GM18508 (cell line): ENCODE results near the gene SULT2A1.
"Not testable (repeated sequence)": the region's sequence is repeated elsewhere in the genome, so short reads cannot be mapped to it uniquely, and the experiment has no call there.

ENCODE experiments used
- ATAC-seq: cut with Tn5 transposase; IDR thresholded peaks from one replicate; pipeline ENCODE4 v1.9.1; 2021; ENCODE audit warnings: moderate number of reproducible peaks; ENCODE audit not compliant: insufficient read depth, unreplicated experiment

SULT2A1 gene

DNA sequence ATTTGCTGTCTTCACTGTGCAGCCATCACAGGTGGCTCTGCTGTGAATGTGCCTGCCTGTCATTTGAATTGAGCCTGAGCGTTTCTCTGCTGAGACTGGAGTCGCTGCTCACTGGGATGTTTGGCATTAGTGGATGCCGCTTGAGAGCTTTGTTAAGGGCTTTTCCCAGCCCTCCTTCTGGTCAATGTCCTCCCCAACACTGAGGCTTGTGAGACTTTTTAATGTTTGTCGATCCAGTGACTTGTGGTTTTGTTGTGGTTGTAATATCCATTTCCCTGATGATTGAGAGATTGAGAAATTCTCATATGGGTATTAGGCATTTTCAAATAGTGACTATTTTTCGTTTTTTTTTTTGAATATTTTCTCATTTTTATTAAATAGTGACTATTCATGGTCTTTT lies 24.5 kb downstream of the SULT2A1 start:
- ATAC-seq: no peak

DNA sequence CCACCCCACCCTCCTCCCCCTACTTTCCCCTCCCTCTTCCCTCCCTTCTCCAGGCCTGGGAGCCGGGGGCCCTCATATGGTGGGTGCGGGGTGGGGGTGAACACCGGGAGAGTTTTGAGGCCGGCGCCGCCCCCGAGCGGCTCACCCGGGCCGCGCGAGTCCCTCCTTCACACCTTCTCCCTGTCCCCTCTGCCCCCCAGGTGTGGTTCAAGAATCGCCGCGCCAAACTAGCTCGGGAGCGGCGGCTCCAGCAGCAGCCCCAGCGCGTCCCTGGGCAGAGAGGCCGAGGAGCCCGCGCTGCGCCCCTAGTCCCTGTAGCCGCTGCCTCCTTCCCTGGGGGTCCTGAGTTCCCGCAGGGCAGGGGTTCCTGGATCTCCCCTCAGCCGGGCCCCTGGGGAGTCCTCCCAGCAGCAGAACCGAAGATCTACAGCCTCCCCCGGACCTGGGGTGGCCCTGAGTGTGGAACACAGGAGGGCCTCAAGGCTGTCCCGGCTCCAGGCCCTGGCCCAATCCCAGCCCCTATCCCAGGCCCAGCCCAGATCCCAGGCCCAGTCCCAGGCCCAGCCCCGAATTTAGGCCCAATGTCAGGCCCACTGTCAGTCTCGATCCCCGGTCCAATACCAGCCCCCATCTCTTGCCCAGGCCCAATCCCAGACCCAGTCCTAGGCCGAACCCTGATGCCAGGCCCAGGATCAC lies 25.4 kb downstream of the SULT2A1 start:
- no peak for ATAC-seq

DNA sequence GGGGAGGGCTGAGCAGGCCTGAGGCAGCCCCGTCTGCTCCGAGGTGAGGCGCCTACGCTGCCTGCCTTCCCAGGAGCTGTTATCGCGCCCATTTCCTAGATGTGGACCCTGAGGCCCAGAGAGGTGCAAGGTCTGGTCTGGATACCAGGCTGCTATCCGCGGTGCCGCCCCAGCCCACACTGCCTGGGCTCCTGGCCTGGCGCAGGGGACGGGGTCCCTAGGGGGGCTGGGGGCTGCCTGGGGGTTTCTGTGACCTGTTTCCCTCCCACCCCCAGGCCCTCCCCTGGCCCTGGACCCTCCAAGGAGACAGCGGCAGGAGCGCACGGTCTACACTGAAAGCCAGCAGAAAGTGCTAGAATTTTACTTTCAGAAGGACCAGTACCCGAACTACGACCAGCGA lies 26.3 kb downstream of the SULT2A1 start:
- not testable (repeated sequence) for ATAC-seq

DNA sequence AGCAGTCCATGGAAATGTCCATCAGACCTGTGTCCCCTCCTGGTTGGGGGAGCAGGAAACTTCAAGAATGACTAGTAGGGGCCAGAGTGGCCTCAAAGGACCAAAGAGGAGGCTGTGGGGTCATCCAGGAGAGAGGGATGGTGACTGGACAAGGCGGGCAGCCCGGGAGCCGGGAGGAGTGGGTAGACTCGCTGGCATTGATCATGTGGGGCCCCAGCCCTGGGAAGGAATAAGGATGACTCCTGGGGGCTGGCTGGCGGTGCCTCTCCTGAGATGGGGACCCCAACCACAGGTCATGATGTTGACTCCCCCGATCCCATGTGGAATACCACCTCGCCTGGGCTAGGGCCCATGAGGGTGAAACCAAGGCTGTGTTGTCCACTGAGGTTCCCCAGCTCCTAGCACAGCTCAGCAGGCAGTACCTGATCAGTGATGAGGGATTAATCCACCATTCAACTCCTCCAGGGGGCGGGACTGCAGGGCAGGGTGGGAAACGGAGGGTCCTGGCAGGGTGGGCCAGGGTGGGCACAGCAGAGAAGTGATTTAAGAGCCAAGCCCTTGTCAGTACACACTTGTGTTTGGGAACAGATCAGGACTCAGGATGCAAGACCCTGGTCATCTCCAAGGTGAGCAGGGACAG lies 27.3 kb downstream of the SULT2A1 start, which contains the start of gene TPRX2:
Gene TPRX2 (plus strand): TSS at position 590 of the 640 bp plus-strand sequence. CDS start 12 bp downstream, at position 602.
- ATAC-seq: not testable (repeated sequence)

DNA sequence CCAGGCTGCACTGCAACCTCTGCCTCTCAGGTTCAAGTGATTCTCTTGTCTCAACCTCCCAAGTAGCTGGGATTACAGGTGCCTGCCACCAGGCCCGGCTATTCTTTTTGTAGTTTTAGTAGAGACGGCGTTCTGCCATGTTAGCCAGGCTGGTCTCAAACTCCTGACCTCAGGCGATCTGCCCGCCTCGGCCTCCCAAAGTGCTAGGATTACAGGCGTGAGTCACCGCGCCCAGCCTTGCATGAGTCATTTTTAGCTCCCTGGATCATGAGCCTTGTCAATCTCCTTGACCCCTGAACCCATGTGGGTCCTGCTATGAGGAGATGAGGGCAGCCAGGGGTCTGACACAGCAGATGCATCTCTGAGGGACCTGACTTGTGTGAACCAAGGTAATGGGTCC lies 27.9 kb downstream of the SULT2A1 start:
- not testable (repeated sequence) for ATAC-seq

DNA sequence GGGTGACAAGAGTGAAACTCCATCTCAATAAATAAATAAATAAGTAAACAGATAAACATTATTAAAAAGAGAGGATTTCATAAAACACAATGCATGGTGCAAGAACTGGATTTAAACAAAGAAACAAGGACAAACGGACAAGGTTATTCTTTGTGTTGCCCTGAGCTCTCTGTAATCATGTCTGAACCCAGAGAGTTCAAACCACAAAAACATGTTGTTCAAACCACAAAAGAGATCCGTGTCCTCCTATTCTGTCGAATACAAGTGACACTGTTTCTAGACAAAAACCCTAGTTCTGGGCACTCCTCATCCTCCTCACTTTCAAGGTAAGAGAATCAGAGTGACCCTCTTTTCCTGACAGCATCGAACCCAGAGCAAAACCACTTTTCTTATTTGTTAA lies 31.7 kb downstream of the SULT2A1 start:
- ATAC-seq: no peak

DNA sequence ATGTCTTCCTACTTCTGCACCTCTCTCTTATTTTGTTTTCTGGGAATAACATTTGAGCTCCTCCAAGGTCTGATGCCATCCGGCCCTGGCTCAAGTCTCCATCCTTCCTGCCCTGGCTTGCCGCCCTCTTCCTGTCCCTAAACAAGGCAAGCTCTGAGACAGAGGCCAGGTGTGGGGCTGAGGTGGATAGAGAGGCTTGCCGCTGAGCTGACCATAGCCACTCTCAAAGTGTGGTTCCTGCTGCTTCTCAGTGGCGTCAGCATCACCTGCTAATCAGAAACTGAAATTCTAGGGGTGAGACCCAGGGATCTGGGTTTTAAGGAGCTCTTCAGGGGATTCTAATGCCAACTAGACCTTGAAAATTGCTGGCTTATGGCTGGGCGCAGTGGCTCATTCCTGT lies 33.1 kb downstream of the SULT2A1 start:
- ATAC-seq: no peak

DNA sequence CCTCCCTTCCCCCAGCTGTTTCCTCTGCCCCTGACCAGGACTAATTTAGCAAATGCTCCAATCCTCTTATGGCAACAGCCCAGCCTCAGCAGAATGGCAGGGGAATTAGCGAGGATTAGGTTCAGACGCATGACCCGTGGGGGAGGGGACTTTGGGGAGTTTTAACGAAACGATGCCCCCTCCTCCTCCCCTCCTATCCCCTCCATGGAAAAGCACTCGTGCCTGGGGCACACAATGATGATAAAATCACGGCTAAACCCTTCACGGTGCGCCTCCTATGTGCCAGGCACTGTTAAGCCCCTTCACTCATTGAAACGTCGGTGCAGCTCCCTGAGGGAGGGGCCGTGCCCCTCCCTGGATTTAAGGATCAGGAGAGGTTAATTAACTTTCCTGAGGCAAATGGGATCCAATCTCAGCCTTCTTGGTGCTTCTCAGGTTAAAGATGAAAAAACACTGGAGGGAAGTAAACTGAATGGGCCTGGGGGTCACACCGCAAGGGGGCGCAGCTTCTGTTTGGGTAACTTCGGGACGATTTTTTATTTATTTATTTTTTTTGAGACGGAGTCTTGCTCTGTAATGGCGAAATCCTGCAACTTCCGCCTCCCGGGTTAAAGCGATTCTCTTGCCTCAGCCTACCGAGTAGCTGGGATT lies 37.2 kb downstream of the SULT2A1 start:
- ATAC-seq: no peak

DNA sequence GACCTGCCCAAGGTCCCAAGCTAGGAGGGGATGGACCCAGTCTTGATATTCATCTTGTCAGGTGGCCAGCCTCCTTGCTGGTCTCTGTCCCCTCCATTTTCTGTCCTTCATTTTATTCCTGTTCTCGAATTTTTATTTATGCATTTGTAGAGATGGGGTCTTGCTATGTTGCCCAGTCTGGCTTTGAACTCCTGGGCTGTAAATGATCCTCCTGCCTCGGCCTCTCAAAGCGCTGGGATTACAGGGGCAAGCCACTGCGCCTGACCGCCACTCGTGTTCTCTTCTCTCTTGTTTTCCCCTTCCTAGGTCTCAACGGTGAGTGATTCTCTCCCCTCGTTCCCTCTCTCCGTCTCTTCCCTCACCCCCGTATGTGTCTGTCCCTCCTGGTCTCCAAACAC lies 37.7 kb downstream of the SULT2A1 start:
- no peak for ATAC-seq

DNA sequence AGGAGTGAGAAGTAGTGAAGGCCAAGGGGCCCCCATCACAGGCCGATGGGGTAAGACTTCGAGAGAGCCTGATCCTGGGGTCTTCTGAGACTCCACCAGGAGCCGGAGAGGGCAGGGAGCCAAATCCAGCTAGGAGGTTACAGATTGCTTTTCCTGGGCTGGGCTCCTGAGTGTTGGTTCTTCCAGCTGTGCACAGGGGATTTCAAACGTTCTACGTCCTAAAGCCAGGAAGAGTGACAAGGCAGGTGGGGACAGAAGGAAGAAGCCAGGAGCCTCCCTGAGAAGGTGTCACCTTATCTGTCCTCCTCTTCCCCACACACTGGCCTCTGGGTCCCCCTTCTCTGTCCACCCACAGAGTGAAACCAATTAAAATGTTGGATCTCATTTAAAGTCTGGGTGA lies 43.2 kb downstream of the SULT2A1 start:
- no peak for ATAC-seq

DNA sequence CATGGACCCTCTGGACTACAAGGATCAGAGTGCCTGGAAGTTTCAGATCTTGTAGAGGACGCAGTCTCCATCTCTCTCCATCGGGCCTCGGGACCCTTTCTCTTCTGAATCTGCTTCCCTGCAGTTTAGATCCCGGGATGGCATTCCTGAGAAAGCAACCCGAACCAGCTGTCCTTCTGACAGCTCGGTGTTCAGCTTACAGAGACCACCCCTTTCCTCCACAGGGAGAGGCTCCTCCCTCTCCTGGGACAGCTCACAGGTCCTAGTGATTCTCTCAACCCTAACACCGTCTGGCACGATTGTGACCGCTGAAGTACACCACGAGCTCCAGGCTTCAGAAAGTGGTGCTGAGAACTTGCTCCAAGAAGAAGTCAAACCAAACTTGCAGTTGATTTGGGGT lies 46.2 kb downstream of the SULT2A1 start:
- ATAC-seq: no peak

DNA sequence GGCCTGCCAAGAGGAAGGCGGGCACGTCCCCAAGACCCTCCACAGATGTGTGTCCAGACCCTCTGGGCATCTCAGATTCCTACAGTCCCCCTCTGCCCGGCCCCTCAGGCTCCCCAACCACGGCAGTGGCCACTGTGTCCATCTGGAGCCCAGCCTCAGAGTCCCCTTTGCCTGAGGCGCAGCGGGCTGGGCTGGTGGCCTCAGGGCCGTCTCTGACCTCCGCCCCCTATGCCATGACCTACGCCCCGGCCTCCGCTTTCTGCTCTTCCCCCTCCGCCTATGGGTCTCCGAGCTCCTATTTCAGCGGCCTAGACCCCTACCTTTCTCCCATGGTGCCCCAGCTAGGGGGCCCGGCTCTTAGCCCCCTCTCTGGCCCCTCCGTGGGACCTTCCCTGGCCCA lies 46.7 kb downstream of the SULT2A1 start:
- ATAC-seq: no peak

DNA sequence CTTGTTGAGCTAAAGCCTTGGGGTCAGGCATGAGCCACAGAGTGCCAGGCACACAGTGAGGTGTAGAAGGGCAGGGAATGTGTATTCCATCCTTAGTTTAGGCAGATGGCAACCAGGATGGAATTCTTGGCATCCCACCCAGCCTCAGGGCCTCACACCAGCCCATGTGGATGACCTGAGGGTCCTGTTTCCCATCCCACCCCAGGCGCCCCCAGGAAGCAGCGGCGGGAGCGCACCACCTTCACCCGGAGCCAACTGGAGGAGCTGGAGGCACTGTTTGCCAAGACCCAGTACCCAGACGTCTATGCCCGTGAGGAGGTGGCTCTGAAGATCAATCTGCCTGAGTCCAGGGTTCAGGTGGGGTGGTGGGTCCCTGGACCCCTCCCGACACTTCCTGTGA lies 50.1 kb downstream of the SULT2A1 start:
- ATAC-seq: no peak

DNA sequence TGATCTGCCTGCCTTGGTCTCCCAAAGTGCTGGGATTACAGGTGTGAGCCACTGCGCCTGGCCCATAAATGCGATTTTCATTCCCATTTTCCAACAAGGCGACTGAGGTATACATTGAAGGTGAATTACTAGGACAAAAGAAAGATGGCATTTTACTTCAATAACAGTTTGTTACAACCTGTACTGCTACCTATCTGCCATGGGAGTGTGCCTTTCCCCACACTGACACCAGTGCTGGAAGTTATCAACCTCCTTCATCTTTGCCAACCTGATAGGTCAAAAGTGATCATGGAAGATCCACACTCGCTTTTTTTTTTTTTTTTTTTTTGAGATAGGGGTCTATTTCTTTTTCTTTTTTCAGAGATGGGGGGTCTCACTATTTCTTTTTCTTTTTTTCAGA lies 53.4 kb downstream of the SULT2A1 start:
- no peak for ATAC-seq

DNA sequence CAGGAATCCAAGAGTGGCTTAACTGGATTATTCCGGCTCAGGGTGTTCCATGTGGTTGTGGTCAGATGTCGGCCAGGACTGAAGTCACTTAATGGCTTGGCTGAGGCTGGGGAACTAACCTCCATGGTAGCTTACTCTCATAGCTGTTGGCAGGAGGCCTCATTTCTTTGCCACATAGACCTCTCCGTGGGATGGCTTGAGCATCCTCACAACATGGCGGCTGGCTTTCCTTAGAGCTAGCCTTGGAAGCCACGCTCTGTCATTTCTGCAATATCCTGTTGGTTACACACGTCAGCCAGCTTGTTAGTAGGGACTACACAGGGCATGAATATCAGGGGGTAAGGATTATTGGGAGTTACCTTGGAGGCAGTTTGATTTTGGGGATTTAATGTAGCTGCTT lies 59.3 kb downstream of the SULT2A1 start:
- no peak for ATAC-seq

DNA sequence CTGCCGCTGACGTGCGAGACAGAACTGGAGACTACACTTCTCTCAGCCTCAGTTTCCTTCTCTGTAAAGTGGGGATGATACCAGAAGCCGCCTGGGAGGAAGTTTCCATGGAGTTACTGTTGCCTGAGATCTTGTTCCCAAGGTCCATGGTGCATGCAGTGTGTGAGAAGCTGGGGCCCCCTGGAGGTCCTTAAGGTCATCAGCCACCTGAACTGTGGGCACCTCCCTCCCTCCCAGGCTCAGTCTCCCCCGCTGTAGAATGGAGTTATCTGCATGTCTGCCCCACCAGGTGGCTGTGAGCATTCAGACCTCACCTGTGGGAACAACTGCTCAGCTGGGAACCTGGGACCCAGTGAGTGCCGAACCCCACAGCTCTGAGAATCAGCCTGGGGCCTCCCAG lies 61.7 kb downstream of the SULT2A1 start:
- ATAC-seq: no peak

DNA sequence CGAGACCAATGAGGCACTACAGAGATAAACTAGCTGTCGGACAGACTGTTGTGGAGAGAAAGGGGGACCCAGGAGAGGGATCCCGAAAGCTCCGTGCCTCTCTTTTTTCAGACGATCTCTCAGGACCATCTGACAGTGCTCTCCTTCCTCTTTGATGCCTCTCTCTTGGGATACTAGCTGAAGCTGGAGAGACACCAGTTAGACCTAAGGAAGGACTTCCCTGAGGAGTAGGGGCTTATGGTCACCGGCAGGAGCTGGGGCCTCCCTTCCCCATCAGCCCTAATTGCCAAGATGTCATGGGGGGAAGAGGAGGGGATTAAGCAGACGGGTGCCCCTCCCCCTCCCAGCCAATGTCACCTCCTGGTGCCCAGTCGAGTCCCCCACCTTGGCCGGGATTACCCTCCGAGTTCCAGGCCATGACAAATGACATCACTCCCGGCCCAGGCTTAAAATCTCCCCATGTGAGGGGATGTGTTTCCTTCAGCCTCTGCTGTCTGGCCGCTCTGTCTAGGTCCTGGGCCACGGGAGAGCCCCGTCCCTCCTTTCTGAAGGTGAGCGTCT lies 64.6 kb downstream of the SULT2A1 start, which contains the start of gene CRX:
Gene CRX (plus strand): TSS at position 478 of the 561 bp plus-strand sequence. CDS start 12,507 bp downstream, outside the sequence.
- ATAC-seq: no peak
